Pancreas (tissue), 10 donors: ENCODE measurements around the gene PAX8. TPM values are rescaled to one million over a fixed set of nuclear protein-coding genes. Genes with fewer than 3 reads are reported as not detected.

Experiments
- ATAC-seq, 4 donors: fragments of 200-7000 bp; cut with Tn5 transposase; one replicate each; pipeline versions ENCODE4 v1.8.0 to v1.9.1; 2020; ENCODE audit warnings: mild to moderate bottlenecking in 4 of 4, moderate library complexity in 4 of 4
- DNase-seq, 6 donors: peaks; one replicate each; pipeline ENCODE4 v3.0.0-alpha.2; 2020
- FAIRE-seq: peaks from 2 replicates; lab custom pipeline; 2012; peaks lifted over from hg19 to GRCh38; lab: Jason Lieb, UNC
- H3K27ac ChIP-seq, 4 donors: fragments of 200-600 bp; sonication (generic); 1 replicate in 3 of 4; 2 replicates in 1 of 4; pipeline versions ENCODE4 v1.5.0 to v1.8.0; 2020
- H3K27me3 ChIP-seq, 4 donors: fragments of 200-600 bp; one replicate each; pipeline ENCODE4 v1.8.0; 2021
- H3K36me3 ChIP-seq, 3 donors: fragments of 200-600 bp; sonication (generic) in 1 of 3; one replicate each; pipeline versions ENCODE4 v1.5.0 to v1.8.0; 2020 to 2021
- H3K4me1 ChIP-seq, 3 donors: fragments of 200-600 bp; one replicate each; pipeline ENCODE4 v1.8.0; 2021
- H3K4me3 ChIP-seq, 4 donors: fragments of 200-600 bp; sonication (generic) in 2 of 4; one replicate each; pipeline versions ENCODE4 v1.5.0 to v1.8.0; 2020 to 2021
- H3K9me3 ChIP-seq, 4 donors: fragments of 200-600 bp; one replicate each; pipeline ENCODE4 v1.8.0; 2021
- CTCF ChIP-seq, 4 donors: fragments of 200-600 bp; sonication (generic) in 3 of 4; IDR thresholded peaks; one replicate each; pipeline versions ENCODE4 v1.5.0 to v1.8.0; 2021; ENCODE audit warnings: antibody characterized with exemption in 4 of 4
- WGBS, 2 donors: extraction: QIAGEN DNeasy Blood & Tissue Kit; methylation state at CpG; one replicate each; pipeline ENCODE4 v1.1.7; 2013; 5-methylcytosine and 5-hydroxymethylcytosine counted together
- intact Hi-C, 3 donors: fragments of 100-400 bp; cut with DNase I; formaldehyde crosslinking; loops; one replicate each; pipeline versions ENCODE4 v1.11.1 to v1.14.2; 2022
- polyA plus RNA-seq, 2 donors: library from polyadenylated mRNA; stranded (reverse); fragments of 200-250 nt; gene quantifications; one replicate each; pipeline ENCODE4 v1.2.3, GENCODE V29; 2013
- total RNA-seq, 6 donors: library from RNA; stranded (reverse); fragmentation: NEBNext Ultra II Directional in 4 of 6; extraction: Animal tissue kit (Norgen Biotek cat#: 25700) in 4 of 6; gene quantifications; one replicate each; pipeline versions ENCODE4 v1.2.1 to v1.2.4, GENCODE V29; 2021 to 2023
- donor health status: healthy with polysubstance abuse.
- donor health status: DM: no; HTN: no; CAD: no; lungs with moderate emphysema.
- donor health status: DM: no; HTN: no; CAD: no.
- donor health status: control.
- donor health status: control.
- donor health status: Bipolar disorder and iron deficiency.
- donor health status: DM: yes; HTN: yes; CAD: no.
- donor health status: DM: no; HTN: no; CAD: no.
- donor health status: DM: no; HTN: no; CAD: no.
- donor health status: DM: yes; HTN: yes; CAD: no.

PAX8 gene
- total and polyA plus RNA-seq, 8 donors = 0.23 to 1.1 (median 0.55) TPM; not detected in 2

- Histone ChIP-seq H3K27ac (no peak overlapping the region), H3K36me3 (no peaks in the 10 kb centered on the region), H3K4me3 (no peak overlapping the region), H3K9me3 (no peaks in the 10 kb centered on the region), H3K27me3 (no peaks in the 10 kb centered on the region), H3K4me1 (peaks cover 20 to 26% (median 20%) of the 10 kb centered on the region in 3 donors)
- ATAC-seq = no peak
- FAIRE-seq = no peak
- intact Hi-C loops = no loop called here
- WGBS, 2 donors = 96 to 97% methylated on average over 3 of the region's 3 CpGs
- TF ChIP-seq CTCF (IDR thresholded peaks at IDR 0.05) = no peak
- peak in 1 of 6 donors; percentile 2 for DNase-seq
Measured at GRCh38 chr2:113169586-113169985, 109.1 kb downstream of the PAX8 start.

DNA sequence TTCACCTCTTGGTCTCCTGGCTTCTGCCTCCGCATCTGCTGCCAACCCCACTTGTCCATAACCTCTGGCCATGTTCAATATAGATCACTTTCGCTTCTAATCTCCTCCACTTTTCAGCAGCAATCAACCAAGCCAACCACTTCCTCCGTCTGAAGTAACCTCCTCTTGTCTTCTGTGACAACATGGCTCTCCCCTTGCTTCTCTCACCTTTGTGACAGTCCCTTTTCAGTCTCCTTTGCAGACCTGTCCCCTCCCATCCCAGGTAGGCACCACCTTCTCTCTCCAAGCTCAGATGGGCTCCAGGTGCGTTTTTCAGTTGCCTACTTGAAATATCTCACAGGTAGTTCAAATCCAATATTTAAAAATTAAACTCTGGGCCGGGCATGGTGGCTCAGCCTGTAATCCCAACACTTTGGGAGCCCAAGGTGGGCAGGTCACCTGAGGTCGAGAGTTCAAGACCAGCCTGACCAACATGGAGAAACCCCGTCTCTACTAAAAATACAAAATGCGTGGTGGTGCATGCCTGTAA lies 109.7 kb downstream of the PAX8 start:
- intact Hi-C loops = no loop called here
- H3K36me3 ChIP-seq = no peaks in the 10 kb centered on the region
- H3K27ac ChIP-seq = peak overlapping the region in 1 of 4 donors; percentile 76
- peak in 1 of 6 donors; percentile 8 for DNase-seq
- H3K27me3 ChIP-seq = no peaks in the 10 kb centered on the region
- H3K9me3 ChIP-seq = no peaks in the 10 kb centered on the region
- no peak for ATAC-seq
- TF ChIP-seq CTCF (IDR thresholded peaks at IDR 0.05) = no peak
- H3K4me1 ChIP-seq = peaks cover 20 to 26% (median 20%) of the 10 kb centered on the region in 3 donors
- 91 to 92% methylated on average over 8 of the region's 8 CpGs for WGBS, 2 donors
- H3K4me3 ChIP-seq = no peak overlapping the region
- FAIRE-seq = no peak

DNA sequence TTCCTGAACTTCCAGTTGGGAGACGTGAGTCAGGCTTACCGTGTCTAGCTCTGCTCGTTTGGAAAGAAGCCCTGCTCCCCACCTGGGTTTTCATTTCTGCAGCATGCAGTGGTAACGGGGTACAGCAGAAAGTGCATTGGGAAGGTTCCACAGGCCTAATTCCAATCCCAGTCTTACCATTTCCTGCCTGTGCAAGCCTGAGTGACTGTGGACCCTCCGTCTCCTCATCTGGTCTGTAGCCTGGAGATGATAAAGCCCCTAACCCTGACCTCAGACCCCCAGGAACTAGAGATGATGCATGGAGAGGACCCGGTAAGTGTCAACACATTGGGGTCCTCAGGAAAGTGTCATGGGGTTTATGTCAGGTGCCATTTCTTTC lies 110.8 kb downstream of the PAX8 start:
- Histone ChIP-seq H3K9me3 (no peaks in the 10 kb centered on the region), H3K4me3 (no peak overlapping the region), H3K36me3 (no peaks in the 10 kb centered on the region), H3K27me3 (no peaks in the 10 kb centered on the region), H3K27ac (peak overlapping the region; percentile 76 to 93 (median 84)), H3K4me1 (peaks cover 20 to 26% (median 20%) of the 10 kb centered on the region in 3 donors)
- ATAC-seq (peak in 1 of 4 donors; percentile 2), FAIRE-seq (no peak), DNase-seq (no peak)
- intact Hi-C loops = no loop called here
- TF ChIP-seq CTCF (IDR thresholded peaks at IDR 0.05) = no peak
- WGBS, 2 donors = 64 to 69% methylated on average over 6 of the region's 6 CpGs

DNA sequence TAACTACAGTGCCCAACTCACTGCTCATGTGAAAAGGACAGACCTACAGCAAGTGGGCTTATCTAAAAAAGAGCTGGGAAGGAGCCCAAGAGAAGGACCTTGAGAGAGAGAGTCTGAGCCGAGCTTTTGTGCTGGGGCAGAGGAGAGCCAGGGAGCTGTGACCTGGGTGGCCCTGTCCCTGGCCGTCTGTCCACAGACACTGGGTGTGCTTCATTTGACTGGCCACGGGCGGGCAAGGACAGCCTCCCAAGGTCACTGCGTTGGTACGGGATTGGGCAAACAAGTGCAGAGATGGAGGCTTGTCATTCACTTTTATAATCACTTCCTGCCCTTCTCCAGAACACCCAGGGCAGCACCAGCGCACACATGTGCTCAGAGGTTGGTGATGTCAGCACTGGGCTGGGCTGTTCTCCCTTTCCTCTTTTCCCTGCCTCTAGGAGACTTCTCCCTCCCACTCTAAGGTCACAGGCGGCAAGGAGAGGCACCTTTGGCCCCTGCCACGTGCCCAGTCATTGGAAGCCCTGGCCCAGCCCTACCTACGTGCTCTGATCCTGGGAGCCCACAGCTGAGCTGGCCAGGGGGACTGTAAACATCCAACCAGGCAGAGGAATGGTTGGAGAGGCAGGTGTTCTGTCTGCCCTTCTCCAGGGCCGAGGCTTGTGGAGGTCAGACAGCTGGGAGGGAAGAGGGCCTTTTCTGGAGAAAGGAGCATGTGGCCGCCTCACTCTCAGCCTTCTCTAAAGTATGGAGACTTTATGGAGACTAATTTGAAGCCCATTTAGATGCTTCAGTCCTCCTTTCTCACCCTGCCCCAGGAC lies 111.4 kb downstream of the PAX8 start:
- Histone ChIP-seq H3K9me3 (no peaks in the 10 kb centered on the region), H3K27ac (peak overlapping the region; percentile 76 to 93 (median 84)), H3K4me3 (peak overlapping the region in 1 of 4 donors; percentile 14), H3K36me3 (no peaks in the 10 kb centered on the region), H3K27me3 (no peaks in the 10 kb centered on the region), H3K4me1 (peaks cover 20 to 26% (median 20%) of the 10 kb centered on the region in 3 donors)
- peak; percentile 89 to 96 (median 94) for ATAC-seq
- intact Hi-C loops = no loop called here
- no peak for TF ChIP-seq CTCF (IDR thresholded peaks at IDR 0.05)
- WGBS, 2 donors = 9 to 15% methylated on average over 12 of the region's 12 CpGs
- DNase-seq = peak; percentile 77 to 91 (median 88)
- FAIRE-seq = no peak
